Stimulated activated CD4-positive, alpha-beta T cell treated with anti-CD3 and anti-CD28 coated beads, Interleukin-12 subunit alpha, Interleukin-12 subunit beta, amount 100 ng/mL, for 4 hours (primary cell): ENCODE measurements around the gene GNG7.
"Not testable (repeated sequence)": the region's sequence is repeated elsewhere in the genome, so short reads cannot be mapped to it uniquely, and the experiment has no call there.

ENCODE experiments used
- DNase-seq: peaks from one replicate; pipeline ENCODE4 v3.0.0-alpha.2; 2020

Gene GNG7

DNA sequence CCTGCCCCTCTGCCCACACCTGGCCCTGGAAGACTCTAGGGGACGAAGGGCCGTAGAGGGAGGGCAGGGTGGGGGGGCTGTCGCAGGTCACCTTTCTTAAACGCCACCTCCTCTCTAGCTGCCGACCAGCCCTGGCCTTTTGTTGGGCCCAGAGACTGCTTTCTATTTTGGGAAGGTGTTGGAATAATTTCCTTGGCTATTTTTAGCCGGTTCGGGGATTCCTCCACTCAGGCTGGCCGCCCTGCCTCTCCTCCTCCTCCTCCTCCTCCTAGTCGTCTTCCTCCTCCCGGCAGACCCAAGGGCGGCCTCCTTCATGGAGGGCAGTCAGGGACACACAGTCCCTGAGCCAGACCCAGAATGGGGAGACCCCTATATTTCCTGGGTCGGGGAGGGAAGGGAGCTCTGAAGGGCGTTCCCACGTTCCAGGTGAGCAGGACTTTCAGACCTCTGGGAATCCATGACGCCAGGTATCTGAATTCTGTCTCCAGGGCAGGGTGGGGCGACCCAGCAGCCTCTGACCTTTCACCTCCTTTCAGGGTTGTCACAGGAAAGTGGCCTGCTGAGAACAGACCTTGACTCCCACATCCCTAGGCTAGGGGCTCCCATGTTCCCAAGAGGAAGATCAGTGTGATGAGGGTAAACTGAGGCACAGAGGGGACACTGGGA is 206.7 kb downstream of the GNG7 start:
- no peak for DNase-seq

DNA sequence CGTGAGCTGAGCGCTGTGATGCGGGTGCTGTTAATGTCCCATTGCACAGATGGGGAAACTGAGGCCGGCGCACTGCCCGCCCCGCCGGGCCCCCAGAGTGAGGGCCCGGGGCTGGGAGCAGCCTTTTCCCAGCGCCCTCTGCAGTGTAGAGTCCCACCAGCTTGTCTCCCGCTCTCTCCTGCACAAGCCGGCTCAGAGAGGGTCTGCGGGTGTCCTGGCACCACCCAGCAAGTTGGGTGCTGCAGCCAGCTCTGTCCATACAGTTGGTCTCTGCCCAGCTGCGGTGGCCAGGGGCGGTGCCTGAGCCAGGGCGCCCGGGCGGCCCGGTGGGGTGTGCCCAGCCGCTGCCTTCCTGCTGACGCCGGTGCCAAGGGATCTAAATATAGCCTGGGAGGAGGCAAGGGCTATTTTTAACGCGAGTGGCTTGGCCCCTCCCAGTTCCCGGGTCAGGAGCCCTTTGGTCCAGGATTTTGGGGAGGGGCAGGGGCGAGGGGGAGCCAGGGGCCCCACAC is 207.3 kb downstream of the GNG7 start:
- no peak for DNase-seq

DNA sequence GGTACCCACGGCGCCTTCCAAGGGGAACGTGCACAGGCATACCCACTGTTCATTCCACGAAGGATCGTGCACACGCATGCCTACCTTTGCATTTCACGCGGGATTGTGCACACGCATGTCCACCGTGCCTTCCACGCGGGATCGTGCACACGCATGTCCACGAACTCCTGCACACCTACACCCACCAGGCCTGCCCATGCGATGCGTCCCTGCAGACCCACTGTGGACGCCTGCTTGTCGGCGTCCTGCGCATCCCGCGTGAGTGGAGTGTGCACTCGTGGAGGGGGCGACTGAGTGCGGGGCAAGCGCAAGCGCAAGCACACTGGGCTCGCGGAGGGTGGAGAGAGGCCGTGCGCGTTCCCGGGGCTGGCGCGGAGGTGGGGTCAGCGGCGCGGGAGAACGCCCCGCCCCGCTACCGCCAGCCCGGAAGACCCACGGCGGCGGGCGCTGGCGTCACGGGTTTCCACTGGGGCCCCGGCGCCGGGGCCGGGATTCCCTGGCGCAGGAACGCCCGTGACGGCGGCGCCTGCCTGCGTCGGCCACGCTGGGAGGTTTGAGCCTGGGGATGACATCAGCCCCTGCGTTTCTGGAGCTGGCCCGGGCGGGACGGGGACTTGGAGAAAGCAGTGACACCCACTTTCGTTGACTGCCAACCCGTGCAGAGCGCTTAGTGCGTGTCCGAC is 207.9 kb downstream of the GNG7 start:
- peak; percentile 44 for DNase-seq

DNA sequence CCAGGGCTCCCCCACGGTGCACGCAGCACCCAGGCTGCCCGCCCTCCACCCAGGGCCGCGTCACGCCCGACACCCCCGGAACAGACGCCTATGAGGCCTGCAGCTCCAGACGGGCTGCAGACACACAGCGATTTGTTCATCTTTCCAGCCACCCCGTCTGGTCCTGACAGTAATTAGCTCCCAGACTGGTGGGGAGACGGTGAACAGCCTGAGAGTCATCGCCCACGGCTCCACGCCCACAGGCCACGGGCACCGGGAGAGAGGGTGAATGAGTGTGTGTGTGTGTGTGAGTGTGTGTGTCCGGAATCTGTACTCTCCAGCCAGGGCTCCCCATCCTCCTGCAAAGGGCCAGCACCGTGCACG is 208.4 kb downstream of the GNG7 start:
- no peak for DNase-seq

DNA sequence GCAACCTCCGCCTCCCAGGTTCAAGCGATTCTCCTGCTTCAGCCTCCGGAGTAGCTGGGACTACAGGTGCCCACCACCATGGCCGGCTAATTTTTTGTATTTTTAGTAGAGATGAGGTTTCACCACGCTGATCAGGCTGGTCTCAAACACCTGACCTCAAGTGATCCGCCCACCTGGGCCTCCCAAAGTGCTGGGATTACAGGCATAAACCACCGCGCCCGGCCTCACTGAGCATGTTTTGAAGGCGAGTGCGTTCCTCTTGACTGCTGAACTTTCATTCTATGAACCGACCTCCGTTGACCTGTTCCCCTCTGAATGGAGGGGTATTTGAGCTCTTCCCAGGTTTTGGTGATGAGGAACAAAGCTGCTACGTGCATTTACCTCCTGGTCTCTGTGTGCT is 209.0 kb downstream of the GNG7 start:
- not testable (repeated sequence) for DNase-seq

DNA sequence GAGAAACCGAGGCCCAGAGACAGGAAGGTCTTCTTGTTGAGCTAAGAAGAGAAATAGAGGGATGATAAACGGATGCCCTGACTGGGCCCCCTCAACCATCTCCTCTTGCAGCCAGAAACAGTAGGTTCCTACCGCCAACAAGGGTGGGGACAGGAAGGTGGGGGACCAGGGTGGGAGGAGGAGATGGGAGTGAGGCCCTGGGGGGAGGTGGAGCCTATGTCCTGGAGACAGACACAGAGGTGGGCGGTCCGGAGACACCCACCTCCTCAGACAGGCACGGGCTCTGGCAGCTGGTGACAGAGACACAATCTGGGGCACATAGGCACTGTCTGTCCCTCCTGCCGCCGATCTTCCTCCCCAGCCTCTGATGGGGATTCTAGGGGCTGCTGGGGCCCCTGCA is 209.6 kb downstream of the GNG7 start:
- no peak for DNase-seq

DNA sequence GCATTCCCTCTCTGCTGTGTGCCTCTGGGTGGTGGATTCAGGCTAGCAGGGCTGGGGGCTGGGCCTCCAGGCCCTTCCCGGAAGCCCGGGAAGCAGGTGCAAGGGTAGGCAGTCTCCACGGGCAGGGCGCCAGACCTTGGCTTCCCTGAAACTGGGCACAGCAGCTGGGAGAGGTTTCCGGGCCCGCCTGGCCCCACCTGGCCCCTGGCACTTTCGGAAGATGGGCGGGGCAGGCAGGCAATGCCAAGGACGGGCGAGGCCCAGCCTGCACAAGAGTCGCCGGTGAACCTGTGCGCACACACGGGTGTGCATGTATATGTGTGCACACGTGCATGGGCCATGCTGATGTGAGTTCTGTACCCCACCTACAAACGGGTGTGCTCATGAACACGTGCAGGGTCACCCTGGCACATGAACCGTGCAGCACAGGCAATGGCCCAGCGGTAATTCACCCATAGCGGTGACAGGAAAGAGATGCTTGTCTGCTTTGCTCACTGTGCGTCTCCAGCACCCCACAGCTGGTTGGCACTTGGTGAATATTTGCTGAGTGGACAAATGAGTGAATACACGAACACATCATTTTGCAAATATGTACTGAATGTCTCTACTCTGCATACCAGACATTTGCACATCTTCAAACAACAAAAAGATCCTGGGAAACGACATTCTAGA is 211.2 kb downstream of the GNG7 start:
- no peak for DNase-seq

DNA sequence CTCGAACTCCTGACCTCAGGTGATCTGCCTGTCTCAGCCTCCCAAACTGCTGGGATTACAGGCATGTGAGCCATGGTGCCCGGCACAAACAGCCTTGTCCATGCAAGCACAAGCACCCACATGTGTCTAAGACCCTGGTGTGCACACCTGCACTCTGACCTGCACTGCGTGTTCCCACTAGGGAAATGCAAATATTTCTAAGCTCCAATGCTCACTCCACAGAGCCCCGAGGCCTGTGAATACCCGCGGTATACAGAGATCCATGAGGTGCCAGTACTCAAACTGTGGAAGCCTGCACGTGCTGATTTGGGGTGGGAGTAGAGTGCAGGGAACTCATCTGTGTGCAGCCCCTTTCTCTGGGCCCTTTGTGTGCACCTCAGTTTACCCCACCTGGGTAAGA is 211.8 kb downstream of the GNG7 start:
- no peak for DNase-seq

DNA sequence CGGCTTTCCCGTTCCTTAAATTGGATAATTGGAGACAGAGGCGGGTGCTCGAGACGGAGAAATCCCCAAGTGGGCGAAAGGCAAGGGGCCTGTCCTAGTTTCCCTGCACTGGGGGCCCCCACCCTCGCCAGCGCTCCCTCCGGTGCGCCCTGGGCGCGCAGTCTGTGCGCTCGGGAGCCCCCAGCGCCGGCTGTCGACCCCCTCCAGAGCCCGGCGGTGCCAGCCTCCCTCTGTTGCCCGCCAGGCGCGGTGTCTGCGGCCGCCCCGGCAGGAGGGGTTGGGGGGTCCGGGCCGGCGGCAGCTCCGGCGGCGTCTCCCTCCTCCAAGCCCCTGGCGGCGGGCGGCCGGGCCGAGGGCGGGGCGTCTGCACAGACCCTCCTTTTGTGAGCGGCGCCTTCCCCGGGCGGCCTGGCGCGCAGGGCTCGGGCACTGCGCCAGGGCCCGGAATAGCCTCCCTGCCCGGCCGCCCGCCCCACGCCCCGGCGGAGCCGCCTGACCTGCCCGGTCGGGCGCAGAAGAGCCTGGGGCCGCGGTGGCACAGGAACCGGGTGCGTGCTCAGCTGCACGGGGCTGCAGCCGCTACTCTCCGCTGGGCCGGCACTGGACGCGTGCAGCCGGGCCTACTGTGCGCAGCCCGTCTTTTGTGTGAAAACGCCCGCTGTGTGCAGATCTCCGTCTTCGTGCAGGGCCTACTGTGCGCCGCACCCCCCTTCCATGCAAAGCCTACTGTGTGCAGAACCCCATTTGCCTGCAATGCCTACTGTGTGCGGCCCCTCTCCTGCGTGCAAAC is 213.4 kb downstream of the GNG7 start:
- no peak for DNase-seq

DNA sequence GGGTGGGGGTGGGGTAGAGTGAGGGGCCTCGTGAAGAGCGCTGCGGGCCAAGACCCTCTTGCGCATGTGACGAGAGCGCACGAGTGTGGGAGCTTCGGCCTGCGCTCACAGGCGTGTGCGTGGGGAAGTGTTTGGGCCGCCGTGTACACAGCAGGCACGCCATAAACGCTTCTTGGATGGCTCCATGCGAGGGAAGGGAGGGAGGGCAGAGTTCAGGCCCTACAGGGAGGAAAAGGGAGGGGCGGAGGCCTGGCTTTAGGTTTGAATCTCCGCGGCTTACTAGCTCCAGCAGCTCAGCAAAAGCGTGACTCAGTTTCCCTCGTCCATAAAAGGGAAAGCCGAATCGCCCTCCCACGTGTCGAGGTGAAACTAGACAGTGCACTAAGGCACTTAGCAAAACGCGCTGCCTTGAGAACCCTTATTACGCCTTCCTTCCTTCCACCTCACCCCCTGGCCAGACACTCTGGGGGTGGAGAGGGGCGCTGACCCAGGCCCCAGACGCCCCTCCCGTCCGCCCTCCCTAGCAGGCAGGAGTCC is 214.0 kb downstream of the GNG7 start:
- no peak for DNase-seq

DNA sequence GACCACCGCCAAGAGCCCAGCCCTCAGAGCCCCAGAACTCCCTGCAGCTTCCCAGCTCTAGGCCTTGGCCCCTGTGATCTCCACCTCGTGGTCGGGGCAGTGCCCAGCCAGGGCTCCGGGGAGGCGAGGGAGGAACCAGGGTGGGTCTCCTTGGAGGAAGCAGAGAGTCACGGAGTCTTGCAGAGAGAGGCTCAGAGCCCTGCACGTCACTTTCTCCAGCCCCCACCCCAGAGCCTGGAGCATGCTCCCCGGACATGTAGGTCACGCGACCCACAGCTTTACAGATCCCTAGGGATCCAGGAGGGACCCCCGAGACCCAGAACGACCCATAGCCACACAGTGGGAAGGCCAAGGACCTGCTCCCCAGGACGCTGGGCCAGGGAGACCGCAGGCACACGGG is 214.7 kb downstream of the GNG7 start:
- no peak for DNase-seq

DNA sequence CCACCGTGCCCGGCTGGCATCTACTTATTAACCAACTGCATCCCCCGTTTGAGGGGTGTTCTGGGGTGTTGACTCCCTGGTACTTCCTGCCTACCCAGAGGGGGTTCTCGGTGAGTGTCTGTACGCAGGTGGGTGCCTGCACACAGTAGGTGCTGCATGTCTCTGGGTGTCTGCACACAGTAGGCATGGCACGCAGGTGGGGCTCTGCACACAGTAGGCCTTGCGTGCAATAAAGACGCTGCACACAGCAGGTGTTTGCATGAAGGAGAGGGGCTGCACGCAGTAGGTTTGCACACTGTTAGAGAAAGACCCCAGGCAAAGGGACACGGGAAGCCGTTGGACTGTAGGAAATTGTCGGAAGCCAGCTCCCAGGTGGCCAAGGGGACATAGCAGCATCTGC is 215.4 kb downstream of the GNG7 start:
- DNase-seq = no peak

DNA sequence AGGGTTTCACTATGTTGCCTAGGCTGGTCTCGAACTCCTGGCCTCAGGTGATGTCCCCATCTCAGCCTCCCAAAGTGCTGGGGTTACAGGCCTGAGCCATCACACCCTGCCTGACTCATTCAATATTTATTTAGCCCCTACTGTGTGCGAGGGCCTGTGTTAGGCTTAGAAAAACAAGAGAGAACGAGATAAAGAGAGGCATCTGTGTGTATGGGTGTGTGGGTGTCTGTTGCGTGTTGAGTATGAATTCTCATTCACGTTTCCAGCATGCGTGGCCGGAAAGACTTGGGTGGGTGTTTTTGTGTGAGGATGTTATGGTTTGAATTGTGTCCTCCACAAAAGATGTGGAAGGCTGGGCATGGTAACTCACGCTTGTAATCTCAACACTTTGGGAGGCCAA is 217.1 kb downstream of the GNG7 start:
- no peak for DNase-seq

DNA sequence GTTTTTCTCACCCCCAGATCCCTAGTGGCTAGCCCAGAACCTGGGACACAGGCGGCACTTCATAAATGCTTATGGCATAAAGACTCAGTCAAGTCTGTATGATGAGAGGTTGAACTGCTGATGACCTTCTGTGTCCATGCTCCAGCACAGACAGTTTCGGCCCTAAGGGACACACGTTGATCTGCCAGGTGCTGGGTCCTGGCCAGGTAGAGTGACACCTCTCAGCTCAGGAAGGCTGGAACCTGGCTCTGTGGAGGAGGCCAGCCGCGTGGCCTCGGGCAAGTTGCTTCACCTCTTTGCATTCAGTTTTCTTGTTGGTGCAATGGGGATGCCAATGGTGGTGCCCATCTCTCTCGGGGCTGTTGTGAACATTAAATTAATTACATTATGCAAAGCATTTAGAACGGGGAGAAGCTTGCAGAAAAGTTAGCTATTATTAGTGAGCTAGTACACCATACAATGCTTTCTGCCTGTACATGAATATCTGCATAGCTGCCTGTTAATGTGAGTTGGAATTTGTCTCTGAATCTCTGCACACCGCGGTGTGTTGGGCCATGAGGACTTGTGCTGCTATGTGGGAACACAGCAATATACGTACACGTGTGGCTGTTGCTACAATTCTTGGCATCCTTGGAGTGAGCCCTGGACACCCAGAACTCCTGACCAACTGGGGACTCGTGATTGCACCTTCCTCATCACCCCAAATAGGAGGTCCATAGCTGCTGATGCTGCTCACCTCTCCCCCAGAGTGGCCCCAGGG is 218.1 kb downstream of the GNG7 start:
- DNase-seq = no peak

DNA sequence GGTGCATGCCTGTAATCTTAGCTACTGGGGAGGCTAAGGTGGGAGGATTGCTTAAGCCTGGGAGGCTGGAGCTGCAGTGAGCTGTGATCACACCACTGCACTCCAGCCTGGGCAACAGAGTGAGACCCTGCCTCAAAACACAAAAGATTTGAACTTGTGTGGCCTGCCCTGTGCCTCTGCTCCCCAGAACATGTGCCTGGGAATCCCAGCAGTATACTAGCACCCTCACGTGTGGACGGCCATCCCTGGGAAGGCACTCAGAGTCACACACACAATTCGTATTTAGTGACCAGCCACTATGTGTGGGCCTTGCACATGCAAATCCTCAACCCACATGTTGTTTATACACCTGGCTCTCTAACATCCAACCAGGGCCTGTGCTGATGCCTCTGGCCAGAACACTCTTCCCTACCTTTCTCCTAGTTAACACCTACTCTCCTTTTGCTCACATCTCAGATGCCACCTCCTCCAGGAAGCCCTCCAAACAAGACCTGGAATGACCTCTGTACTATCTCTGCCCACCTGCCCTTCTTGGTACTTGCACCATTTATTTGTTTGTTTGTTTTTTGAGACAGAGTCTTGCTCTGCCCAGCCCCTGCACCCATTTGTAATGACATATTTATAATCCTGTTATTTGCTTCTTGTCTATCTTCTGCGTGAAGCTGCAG is 218.9 kb downstream of the GNG7 start:
- DNase-seq = no peak

DNA sequence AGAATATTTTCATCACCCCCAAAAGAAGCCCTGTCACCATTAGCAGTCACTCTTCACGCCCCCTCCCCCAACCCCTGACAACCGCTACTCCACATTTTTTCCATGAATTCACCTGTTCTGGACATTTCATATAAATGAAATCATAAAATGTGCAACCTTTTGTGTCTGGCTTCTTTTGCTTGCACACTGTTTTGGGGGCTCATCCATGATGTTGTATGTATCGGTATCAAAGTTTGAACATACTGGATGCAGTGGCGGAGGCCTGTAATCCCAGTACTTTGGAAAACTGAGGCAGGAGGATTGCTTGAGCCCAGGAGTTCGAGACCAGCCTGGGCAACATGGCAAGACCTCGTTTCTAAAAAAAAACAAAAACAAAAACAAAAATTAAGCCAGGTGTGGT is 219.4 kb downstream of the GNG7 start:
- no peak for DNase-seq

DNA sequence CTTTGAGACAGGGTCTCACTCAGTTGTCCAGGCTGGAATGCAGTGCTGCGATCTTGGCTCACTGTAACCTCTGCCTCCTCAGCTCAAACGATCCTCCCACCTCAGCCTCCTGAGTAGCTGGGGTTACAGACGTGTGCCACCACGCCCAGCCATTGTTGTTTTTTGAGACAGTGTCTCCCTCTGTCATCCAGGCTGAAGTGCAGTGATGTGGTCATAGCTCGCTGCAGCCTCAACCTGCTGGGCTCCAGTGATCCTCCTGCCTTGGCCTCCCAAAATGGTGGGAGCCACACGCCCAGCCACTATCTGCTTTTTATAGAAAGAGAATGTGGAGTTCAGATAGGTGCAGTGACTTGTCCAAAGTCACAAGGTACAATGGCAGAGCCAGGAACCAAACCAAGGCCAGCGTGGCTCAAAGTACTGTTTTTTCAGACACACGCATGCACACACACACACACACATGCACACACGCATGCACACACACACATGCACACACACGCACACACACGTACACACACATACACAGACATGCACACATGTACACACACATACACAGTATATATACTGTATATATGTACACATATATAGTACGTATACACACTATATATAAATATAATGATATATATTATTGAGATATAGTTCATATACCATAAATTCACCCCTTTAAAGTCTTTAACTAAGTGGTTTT is 220.0 kb downstream of the GNG7 start:
- no peak for DNase-seq

DNA sequence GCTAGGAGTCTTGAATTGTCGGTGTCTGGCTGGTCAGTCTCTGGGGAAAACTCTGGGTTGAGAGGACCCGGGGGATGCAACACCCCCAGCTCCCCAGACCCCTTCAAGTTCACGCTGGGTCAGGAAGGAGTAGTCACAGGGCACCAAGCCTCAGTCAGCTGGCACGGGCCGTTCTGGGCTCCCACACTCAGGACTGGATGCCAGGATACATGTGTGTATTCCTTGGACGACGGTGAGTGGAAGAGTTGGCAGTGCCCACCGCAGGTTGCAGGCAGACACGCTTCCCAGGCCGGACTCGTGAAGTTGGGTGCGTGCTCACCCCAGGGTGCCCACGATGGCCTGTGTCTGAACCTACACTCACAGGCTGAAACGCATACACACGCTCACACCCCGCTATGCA is 221.0 kb downstream of the GNG7 start:
- DNase-seq = no peak

DNA sequence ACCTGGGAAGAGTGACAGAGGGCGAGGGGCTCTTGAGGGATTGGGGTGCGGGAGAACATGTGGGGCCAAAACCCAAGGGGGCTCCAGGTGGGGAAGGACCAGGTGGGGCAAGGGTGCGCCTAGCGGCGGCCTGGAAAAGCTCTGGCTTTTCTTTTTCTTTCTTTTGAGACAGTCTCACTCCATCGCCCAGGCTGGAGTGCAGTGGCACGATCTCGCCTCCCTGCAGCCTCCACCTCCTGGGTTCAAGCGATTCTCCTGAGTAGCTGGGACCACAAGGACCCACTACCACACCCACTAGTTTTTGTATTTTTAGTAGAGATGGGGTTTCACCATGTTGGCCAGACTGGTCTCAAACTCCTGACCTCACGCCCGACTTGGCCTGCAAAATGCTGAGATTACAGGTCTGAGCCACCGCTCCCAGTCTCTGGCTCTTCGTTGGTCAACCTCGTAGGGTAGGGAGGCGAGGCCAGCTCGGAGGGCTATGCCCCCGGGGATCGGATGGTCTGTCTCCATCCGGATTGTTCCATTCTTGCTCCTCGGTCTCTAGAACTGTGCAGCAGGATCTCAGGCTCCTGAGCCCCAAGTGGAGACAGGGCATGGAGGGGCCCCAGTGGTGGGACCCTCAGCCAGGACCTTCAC is 222.8 kb downstream of the GNG7 start:
- no peak for DNase-seq

DNA sequence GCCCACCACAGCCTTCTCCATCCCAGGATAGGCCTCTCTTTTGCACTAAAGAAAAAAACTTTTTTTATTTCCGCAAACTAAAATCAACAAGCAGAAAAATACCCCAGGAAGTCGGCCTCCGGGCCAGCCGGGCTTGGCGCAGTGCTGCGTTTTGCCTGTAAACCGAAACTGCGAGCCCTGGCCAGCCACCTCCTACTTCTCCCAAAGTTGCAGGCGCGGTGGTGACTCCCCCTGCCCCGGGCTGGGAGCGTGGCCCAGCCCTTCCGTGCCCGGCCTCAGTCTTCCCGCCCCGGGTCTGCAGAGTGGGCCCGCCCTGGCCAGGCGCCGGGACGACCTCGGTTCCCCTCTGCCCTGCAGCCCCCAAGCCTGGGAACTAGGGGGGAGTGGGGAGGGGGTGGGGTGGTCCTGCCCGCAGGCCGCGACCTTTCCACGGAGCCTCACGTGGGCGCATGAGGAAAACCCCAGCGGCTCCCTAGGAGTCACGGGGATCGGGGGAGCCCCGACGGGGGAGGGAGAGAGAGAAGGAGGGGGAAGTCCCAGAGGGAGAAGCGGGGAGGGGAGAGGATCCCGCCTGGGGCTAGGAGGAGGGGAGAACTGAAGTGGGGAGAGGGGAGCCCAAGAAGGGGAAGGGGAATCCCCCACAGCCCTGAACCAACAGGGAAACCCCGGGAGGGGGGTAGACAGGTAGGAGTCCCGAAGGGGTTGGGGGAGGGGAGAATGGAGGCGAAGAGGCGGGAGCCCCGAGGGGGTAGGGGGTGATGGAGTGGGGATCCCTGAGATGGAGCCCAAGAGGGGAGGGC is 223.5 kb downstream of the GNG7 start:
- DNase-seq = peak; percentile 65
